Gastroesophageal sphincter (tissue), 3 donors: ENCODE results near the gene YWHAB.

ENCODE experiments used
- EP300 ChIP-seq: sonication (generic); formaldehyde crosslinking; IDR thresholded peaks from one replicate; pipeline ENCODE4 v1.6.1; 2017; ENCODE audit warnings: antibody characterized with exemption, mild to moderate bottlenecking
- POLR2A ChIP-seq, 2 donors: fragments of 450-650 bp; IDR thresholded peaks; one replicate each; pipeline ENCODE4 v1.6.1; 2017; ENCODE audit warnings: antibody characterized with exemption in 2 of 2, mild to moderate bottlenecking in 2 of 2, moderate library complexity in 1 of 2
- POLR2AphosphoS5 ChIP-seq: sonication (generic); formaldehyde crosslinking; IDR thresholded peaks from one replicate; pipeline ENCODE4 v1.6.1; 2017; ENCODE audit warnings: antibody characterized with exemption
- TF ChIP-seq, protein P1 (sequence below), 4 experiments: fragments of 200-600 bp in 2 of 4; fragments of 450-650 bp in 2 of 4; sonication (generic) in 1 of 4; IDR thresholded peaks; one replicate each; pipeline ENCODE4 v1.5.1; 2017 to 2019; ENCODE audit warnings: antibody characterized with exemption in 4 of 4, mild to moderate bottlenecking in 2 of 4, moderate library complexity in 2 of 4

DNA sequence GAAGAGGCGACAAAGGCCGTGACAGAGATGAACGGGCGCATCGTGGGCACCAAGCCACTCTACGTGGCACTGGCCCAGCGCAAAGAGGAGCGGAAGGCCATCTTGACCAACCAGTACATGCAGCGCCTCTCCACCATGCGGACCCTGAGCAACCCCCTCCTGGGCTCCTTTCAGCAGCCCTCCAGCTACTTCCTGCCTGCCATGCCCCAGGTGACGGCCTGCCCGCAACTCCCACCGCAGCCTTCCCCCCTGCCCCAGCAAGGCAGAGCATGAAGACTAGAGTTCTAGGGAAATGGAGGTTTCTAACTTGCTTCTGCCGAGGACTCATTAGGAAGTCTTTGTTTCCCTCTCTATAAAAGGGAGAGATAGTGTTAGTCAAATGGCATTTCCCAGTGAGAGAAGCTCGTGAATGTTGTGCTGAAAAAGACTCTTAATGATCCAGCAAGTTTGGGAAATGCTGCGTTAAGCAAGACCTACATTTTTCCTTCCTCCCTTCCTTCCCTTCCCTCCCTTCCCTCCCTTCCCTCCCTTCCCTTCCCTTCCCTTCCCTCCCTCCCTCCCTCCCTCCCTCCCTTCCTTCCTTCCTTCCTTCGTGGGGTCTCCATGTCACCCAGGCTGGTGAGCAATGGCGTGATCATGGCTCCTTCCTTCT is 45.1 kb downstream of the YWHAB start:
- TF ChIP-seq POLR2AphosphoS5 (no peak), EP300 (no peak), POLR2A (IDR thresholded peaks at IDR 0.05) (no peak)
- TF ChIP-seq, protein P1, sequence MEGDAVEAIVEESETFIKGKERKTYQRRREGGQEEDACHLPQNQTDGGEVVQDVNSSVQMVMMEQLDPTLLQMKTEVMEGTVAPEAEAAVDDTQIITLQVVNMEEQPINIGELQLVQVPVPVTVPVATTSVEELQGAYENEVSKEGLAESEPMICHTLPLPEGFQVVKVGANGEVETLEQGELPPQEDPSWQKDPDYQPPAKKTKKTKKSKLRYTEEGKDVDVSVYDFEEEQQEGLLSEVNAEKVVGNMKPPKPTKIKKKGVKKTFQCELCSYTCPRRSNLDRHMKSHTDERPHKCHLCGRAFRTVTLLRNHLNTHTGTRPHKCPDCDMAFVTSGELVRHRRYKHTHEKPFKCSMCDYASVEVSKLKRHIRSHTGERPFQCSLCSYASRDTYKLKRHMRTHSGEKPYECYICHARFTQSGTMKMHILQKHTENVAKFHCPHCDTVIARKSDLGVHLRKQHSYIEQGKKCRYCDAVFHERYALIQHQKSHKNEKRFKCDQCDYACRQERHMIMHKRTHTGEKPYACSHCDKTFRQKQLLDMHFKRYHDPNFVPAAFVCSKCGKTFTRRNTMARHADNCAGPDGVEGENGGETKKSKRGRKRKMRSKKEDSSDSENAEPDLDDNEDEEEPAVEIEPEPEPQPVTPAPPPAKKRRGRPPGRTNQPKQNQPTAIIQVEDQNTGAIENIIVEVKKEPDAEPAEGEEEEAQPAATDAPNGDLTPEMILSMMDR (IDR thresholded peaks at IDR 0.05): no peak
